A204.1 (cell line): ENCODE measurements around the gene TEX10.
"Not testable (repeated sequence)": the region's sequence is repeated elsewhere in the genome, so short reads cannot be mapped to it uniquely, and the experiment has no call there.

Experiments used
- FAIRE-seq: peaks from 2 replicates; lab custom pipeline; 2012; peaks lifted over from hg19 to GRCh38; lab: Jason Lieb, UNC

TEX10 gene

DNA sequence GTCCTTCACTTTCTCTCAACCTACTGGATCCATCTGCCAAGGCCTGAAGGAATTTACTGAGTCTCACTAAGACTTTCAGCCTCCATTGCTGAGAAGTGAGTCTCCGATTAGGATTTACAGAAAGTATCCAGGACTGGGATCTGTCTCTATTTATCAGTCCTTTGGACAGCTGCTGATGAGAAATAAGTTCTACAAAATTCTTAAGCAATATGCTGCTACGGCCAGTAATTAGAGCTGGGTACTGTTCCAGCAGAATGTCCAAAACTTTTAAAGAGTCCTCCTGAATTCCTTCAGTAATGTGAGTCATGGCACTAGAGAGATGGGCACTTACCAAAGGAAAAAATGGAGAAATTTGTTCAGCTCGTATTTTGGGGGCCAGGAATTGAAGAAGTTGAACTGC is 5.9 kb downstream of the TEX10 start:
- no peak for FAIRE-seq

DNA sequence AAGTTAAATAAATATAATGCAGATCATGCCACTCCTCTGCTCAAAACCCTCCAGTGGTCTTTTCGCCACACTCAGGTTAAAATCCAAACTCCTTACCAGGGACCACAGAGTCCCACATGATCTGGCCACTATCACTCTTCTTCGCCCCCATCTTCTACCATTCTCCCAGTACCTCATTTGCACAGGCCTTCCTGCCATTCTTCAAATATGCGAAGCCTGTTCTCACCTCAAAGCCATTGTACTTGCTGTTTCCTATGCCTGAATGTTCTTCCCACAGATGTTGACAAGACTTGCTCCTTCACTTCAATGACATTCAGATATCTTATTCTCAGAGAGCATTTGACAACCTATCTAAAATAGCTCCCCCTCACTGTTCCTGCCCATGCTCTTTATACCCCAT is 10.9 kb downstream of the TEX10 start:
- FAIRE-seq, result no peak

DNA sequence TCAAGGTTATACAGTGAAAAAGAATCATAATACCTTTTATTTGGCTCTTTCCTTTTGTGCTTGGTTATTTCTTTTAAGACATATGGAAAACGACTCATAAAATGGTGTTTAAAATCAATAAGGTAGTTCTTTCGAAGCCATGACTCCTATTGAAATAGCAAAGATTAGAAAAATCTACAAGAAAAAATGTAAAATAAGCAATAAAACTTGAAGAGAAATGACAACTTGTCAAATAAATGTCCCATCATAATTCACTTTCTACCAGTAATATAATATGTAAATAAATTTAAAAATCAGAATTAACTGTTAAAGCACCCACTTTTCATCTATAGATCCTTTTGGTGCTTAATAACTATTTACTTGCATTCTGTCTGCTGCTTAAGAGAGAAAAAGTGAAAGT is 12.5 kb downstream of the TEX10 start:
- peak; percentile 41 for FAIRE-seq

DNA sequence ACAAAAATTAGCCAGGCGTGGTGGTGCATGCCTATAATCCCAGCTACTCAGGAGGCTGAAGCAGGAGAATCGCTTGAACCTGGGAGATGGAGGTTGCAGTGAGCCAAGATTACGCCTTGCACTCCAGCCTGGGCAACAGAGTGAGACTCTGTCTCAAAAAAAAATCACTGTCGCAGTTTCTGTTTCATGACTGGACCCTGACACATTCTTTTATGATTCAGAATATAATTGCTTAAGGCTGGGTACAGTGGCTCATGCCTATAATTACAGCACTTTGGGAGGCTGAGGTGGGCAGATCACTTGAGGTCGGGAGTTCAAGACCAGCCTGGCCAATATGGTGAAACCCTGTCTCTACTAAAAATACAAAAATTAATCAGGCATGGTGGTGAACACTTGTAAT is 14.0 kb downstream of the TEX10 start:
- not testable (repeated sequence) for FAIRE-seq

DNA sequence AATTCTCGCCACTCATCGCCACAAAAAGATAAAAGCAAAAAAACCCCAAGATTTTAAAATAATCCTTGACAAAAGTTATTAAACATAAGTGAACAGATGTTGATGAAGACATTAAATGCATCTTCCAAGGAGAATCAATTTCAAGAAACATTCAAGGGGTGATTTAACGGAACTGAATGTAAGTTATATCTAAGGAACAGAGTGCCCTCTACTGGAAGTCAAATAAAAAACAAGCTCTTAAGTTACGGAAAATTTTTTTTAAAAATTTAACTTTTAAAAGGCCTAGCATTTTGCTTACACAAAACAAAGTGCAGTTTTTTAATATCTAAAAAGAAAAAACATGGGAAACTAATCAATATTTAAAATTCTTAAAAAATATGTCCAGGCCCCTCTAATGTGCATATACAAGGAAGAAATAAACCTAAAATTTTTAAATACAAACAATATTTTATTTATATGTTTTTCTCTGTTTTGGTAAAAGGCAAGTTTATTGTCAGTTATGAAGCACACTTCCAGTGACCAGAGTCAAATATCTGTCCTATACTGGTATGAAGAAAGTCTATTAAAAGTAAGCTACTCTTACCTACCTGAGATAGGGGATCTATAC is 28.0 kb downstream of the TEX10 start:
- peak; percentile 98 for FAIRE-seq

DNA sequence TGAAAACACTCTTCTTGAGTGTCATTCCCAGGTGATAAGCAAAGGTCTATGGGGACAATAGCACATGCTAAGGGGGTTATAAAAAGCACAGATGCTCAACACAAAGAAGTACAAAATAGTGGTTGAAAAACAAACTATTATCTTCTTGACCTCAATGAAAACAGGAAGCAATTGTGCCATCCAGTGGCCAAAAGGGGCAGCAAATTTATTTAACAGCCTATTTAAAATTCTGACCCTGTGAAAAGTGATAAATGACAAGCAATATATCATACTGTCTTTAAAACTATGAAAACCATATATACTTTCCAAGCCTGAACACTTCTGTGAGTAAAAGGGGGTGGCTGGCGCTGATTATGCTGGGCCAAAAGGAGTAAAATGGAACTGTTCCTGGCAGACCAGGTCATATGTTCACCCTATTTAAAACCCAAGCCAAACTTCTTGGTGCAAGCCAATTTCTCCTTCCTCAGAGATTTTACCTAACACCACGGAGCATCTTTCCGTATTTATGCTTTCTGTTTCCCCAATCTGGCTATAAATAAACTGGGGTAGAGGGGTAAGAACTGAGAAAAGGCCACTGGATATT is 29.7 kb downstream of the TEX10 start:
- FAIRE-seq, result peak; percentile 73

DNA sequence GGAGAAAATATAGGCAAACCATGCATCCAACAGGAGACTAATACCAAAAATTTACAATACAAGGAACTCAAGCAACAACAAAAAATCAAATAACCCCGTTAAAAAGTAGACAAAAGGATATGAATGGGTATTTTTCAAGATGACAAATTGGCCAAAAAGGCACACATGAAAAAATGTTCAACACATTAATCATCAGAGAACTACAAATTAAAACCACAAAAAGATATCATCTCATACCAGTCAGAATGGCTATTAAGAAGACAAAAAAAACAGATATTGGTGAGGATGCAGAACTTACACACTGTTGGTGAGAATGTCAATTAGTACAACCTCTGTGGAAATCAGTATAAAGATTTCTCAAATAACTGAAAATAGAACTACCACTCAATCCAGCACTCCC is 35.0 kb downstream of the TEX10 start:
- FAIRE-seq, result no peak

DNA sequence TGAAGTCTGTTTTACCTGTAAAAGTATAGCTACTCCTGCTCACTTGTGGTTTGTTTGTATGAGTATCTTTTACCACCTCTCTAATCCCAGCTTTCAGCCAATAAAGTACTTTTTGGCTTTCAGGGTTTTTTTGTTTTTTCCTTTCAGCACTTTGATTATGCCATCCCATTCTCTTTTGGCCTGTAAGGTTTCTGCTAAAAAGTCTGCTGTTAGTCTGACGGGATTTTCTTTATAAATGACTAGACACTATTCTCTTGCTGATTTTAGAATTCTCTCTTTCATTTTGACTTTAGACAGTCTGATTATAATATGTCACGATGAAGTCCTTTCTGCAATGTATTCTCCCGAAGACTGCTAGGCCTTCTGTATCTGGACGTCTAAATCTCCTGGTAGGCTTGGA is 37.2 kb downstream of the TEX10 start:
- FAIRE-seq, result no peak

DNA sequence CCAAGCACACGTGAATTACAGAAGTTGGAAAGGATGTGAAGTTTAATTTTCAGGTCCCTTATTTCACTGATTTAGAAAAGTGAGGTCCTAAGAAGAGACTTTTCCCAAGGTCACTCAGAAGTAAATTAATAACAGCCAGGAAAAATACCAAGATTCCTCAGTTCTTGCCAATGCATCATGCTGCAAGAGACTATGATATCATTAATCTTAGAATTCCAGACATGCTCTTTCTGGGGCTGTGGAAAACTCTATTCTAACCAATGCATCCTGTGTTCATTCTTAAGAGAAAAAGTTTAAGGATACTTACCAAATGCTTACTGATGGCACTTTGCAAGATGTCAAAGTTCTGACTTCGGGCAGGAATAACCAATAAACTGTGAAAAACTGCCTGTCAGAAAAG is 42.8 kb downstream of the TEX10 start:
- no peak for FAIRE-seq

DNA sequence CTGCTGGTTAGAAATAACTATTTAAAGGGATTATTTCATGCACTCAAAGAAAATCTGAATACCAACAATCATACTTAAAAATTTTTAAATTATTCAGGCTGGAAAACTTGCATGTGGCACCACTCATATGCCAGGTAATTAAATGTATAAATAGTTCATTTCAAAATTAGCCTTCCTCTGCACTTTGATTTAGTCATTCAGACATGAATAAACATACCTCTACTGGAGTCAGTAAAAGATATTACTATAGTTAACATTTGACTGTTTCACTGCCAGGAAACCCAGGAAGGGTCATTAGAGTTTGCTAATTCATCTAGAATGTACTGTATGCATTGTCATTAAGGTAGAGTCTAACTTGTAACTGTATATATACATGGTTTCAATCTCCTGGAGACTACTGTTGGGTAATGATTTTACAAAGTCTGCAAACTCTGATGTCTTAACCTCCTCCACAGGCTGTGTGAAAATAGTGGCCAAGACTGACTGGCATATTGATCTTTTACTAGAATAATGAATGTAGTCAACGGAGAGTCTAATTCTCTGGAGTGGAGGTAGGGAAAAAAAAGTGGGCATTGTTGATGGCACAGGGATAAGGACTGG is 43.7 kb downstream of the TEX10 start:
- no peak for FAIRE-seq

DNA sequence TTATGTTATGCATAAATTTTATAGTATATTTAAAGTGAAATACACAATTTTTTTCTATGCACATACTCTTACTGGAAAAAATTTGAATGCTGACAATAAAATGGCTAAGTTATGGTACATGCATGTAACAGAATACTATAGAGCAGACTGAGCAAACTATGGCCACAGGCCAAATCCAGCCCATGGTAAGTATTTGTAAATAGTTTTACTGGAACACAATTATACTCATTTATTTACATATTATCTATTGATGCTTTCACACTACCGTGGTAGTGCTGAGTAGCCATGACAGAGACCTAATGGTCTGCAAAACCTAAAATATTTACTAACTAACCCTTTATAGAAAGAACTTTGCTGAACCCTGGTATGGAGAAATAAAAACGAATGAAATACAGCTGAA is 45.7 kb downstream of the TEX10 start:
- FAIRE-seq, result no peak

DNA sequence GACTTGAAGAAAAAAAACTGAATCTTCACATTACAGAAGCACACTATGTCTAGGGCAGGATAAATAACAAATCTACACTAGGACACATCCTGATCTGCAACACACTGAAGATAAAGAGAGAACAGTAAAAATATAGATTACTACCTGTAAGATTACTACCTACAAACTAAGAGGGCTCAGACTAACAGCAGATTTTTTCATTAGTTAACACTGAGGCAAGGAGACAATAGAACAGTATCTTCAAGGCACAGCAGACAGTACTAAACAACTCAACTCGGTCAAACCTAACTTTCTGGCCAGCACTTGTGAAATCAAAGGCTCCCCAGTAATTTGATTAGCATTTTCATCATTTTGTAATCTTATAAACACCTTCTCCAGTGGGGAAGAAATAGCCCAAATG is 46.5 kb downstream of the TEX10 start:
- no peak for FAIRE-seq

DNA sequence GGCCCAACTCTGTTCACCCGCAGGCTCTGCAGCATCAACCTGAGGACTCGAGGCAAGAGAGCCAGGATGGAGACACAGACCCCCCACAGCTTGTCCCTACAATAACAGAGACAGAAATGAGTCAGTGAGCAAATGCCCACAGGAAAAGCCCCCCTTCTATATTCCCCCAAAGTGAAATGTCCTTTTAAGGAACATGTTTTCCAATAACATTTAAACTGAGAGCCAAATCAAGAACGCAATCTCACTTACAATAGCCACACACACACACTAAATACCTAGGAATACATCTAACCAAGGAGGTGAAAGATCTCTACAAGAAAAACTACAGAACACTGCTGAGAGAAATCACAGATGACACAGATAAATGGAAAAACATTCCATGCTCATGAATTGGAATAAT is 49.0 kb downstream of the TEX10 start:
- FAIRE-seq, result no peak

DNA sequence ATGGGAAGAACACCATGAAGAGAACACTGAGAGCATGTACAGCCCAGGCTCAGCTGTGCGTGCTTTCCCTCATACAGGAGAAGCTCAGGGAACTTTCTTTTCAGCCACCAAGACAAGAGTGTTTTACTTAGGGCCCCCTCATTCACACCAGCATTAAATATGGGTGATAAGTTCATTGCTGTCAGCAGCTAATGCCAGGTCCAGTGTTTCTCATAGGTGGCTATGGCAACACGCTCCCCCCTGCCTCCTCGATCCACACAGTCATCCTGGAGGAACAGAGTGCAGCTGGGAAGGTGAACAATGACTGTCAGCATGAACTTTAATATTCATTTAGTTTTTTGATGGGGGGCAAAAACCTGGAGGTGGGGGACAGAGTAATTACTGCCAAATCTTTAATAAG is 54.4 kb downstream of the TEX10 start:
- FAIRE-seq, result no peak

DNA sequence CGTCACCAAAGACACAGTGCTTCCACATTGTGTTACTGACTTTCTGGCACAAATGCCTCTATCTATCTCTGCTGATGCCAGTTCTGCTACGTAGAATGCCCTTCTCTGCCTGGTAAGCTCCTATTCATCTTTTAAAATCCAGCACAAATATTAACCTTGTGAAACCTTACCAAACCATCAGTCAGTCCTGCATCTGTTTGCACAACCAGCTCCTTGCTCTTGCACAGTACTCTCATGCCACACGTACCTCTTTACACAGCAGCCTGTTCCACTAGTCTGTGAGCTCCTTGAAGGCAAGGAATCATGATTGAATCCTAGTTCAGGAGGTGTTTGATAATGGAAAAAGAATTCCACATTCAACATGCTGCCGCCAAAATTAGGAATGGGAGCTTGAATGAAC is 56.3 kb downstream of the TEX10 start:
- no peak for FAIRE-seq

DNA sequence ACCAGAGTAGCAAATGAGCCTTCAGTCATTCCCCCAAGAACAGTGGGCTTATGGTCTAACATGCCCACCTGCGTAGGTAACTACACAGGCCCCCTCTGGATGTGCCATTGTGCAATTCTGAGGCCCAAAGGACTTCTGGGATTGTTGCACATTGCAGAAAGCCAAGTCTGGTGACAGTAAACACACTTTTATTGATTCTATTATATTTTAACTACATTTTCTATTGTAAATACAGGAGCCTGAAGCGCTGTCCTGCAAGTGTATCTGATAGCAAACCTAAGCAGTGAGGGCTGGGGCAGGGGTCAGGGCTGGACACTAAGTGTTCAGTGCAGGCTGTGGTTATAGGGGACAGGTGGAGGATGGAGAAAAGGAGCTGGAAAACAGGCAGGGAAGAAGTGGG is 57.5 kb downstream of the TEX10 start:
- FAIRE-seq, result no peak

DNA sequence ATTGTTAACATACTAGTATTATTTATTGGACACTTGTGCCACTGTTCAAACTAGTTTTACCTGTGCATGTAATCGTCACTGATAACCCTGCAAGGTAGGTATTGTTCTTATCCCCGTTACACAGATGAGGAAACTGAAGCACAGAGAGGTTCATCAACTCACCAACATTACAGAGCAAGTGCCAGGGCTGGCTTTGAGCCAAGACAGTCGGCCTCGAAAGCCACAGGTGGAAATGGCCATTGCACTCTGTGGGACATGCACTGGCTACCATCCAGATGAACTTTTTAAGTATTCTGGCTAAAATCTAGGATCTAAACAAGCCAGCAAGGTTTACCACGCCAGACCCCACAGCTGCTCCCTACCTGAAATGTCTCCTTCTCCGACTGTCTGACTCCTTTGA is 57.9 kb downstream of the TEX10 start:
- no peak for FAIRE-seq

DNA sequence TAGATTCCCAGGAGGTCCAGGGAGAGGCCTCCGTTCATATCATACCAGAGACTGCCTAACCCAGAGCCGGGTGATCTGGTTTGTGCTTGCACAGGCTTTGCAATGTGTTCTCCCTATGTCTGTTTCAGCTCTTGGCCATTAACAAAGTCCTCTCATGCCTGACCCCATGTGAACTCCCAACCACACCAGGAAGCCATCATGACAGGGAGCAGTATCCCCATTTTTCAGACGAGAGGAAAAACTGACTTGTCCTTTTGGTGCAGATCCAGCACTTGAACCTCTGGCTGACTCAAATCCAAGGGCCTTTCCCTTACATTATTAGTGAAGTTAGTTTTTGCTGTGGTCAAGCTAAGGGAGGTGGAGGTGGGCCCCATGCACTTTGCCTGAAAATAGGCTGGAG is 58.4 kb downstream of the TEX10 start:
- FAIRE-seq, result no peak

DNA sequence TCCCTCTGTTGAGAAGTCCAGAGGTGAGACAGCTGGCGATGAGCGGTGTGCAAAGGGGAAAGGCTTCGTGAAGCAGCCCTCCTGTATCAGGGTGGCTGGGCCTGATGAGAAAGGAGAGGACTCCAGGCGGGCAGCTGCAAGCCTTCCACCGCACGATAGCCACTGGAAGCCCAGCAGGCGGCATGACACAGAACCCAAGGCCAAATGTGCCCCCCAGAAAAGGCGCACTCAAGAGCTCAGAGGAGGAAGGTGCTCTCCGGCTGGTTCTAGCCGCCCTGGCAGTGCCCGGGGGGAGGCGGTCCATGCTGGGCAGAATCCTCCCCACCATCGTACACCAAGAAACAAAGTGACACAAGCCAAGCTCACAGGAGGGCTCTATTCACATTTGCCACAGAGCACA is 60.3 kb downstream of the TEX10 start:
- FAIRE-seq, result no peak

DNA sequence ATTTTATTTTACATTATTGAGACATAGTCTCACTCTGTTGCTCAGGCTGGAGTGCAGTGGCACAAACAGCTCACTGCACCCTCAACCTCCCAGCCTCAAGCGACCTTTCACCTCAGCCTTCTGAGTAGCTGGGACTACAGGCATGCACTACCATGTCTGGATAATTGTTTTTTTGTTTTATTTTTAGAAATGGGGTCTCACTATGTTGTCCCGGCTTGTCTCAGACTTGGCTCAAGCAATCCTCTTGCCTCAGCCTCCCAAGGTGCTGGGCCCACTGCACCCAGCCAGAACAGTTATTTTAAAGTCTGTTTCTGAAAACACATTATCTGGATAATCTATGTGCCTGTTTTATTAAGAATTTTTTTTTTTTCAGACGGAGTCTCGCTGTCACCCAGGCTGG is 62.0 kb downstream of the TEX10 start:
- no peak for FAIRE-seq

DNA sequence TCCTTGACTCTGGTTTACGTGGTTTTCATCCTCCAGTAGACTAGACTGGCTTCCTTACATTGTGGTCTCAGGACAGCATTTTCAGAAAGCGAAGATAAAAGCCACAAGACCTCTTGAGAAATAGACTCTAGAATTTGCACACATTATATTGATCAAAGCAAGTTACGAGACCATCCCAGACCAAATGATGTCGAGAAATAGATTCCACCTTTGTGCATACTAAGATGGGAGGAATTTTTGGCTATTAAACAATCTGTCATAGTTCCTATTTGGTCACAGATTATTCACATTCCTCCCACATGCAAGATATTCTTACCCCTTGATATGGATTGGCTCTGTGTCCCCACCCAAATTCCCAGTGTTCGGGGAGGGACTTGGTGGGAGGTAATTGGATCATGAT is 65.6 kb downstream of the TEX10 start:
- no peak for FAIRE-seq

DNA sequence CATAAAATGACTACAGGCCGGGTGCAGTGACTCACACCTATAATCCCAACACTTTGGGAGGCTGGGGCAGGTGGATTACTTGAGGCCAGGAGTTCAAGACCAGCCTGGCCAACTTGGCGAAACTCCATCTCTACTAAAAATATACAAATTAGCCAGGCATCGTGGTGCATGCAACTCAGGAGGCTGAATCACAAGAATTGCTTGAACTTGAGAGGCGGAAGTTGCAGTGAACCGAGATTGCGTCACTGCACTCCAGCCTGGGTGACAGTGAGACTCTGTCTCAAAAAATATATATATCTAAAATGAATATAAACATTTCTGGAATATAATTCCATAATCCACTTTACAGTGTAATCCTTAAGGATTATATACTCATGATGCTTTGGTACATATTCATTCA is 66.5 kb downstream of the TEX10 start:
- FAIRE-seq, result no peak

DNA sequence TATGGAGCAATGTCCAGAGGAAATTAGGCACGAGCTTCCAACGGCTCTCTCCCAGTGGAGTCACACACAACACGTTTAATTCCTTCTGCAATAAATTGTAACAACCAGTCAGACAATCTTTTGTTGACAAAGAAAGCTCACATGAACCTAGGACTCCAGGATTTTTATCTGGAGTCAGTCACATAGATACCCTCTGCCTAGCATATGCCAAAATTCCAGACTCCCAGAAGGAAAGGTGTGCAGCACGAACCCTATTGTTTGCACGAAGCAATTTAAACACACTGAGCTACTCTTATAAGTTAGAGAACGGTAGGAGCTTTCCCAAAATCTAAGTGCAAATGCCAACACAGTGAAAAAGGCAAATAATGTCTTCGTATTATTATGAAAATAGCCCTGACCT is 67.1 kb downstream of the TEX10 start:
- FAIRE-seq, result no peak

DNA sequence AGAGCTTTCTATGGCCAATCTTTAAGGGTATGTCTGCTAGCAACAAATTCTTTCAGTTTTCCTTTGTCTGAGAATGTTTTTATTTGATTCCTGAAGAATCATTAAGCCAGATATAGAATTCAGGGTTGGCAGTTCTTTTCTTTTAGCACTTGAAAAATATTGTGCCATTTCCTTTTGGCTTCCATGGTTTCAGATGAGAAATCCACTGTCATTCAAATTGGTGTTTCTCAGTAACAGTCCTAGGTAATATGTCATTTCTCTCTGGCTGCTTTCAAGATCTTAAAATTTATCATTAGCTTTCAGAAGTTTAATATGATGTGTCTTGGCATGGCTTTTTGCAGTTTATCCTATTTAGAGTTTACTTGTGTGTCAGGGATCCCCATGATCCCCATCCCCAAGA is 67.7 kb downstream of the TEX10 start:
- no peak for FAIRE-seq
